GM12865 (cell line): ENCODE data around the gene TNFRSF1A.
"Not testable (repeated sequence)": the region's sequence is repeated elsewhere in the genome, so short reads cannot be mapped to it uniquely, and the experiment has no call there.

Experiments used
- DNase-seq: peaks from one replicate; pipeline ENCODE4 v3.0.0; 2010; ENCODE audit warnings: low read depth
- H3K4me3 ChIP-seq: 2 replicates; pipeline ENCODE4 v1.5.1; 2011; ENCODE audit warnings: mild to moderate bottlenecking, low read depth, low read length, control low read depth
- TF ChIP-seq, protein P1 (sequence below): IDR thresholded peaks from 2 replicates; pipeline ENCODE4 v1.5.1; 2011; ENCODE audit warnings: low read length, control low read depth, low read depth, inconsistent platforms; ENCODE audit not compliant: insufficient read depth; ENCODE audit errors: missing control alignments

TNFRSF1A gene

DNA sequence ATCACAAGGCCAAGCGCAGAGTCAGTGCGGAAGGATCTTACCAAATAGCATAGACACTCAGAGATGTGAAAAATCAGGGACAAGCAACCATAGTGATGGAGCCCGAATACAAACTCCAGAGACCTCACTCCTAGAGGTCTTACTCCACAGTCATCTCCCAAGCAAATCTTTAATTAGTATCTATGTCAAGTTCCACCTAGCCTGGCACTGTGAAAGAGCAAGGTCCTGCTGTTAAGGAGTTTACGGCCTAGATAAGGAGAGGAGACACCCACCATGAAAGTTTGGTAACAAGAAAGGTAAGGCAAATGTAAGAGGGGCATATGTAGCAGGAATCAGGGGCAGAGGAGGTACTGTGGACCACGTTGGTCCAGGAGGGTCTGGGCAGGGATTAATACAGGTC, 38.8 kb downstream of the TNFRSF1A start:
- no peak overlapping the region for H3K4me3 ChIP-seq
- DNase-seq: no peak
- TF ChIP-seq, protein P1, sequence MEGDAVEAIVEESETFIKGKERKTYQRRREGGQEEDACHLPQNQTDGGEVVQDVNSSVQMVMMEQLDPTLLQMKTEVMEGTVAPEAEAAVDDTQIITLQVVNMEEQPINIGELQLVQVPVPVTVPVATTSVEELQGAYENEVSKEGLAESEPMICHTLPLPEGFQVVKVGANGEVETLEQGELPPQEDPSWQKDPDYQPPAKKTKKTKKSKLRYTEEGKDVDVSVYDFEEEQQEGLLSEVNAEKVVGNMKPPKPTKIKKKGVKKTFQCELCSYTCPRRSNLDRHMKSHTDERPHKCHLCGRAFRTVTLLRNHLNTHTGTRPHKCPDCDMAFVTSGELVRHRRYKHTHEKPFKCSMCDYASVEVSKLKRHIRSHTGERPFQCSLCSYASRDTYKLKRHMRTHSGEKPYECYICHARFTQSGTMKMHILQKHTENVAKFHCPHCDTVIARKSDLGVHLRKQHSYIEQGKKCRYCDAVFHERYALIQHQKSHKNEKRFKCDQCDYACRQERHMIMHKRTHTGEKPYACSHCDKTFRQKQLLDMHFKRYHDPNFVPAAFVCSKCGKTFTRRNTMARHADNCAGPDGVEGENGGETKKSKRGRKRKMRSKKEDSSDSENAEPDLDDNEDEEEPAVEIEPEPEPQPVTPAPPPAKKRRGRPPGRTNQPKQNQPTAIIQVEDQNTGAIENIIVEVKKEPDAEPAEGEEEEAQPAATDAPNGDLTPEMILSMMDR: no peak

DNA sequence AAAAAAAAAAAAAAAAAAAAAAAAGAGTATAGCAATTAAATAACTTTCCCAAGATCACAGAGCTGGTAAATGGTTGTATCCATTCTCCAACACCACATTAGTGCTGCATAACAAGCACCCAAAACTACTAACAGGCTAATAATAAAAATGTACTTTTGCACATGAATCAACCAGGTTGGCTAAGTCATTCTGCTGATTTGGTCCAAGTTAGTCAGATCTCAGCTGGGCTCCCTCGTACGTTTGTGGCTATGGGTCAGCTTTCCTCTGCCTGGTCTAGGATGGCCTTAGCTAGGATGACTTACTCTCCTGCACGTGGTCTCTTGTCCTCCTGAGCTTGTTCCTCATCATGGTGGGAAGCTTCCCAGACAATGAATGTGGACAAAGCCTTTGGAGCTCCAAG, 39.3 kb downstream of the TNFRSF1A start:
- H3K4me3 ChIP-seq: no peak overlapping the region
- TF ChIP-seq, protein P1: no peak
- DNase-seq: no peak

DNA sequence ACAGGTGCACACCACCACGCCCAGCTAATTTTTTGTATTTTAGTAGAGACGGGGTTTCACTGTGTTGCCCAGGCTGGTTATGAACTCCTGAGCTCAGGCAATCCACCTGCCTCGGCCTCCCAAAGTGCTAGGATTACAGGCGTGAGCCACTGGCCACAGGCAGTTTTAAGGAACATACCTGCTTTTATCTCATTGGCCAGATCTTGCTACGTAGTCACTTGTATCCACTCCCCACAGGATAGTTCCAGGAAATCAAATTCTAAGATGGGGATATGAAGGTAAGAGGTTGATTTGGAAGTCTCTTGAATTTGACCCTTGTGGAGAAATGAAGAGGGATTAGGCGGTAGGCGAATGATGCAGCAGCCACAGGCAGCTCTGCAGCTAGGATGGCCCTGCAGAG, 40.2 kb downstream of the TNFRSF1A start:
- TF ChIP-seq, protein P1: no peak
- no peak for DNase-seq
- H3K4me3 ChIP-seq: no peak overlapping the region

DNA sequence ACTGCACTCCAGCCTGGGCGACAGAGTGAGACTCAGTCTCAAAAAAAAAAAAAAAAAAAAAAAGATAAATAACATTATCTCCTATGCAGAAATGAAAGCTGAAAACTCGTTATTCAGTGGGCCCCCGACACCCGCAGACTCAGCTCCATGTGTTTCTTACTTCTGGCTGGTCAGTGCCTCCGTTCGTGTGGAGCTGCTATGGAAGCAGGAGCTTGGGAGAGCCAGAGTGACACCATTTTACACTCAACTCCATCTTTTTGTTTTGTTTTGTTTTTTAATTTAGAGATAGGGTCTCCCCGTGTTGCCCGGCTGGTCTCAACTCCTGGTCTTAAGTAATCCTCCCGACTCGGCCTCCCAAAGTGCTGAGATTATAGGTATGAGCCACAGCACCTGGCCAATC, 44.7 kb downstream of the TNFRSF1A start:
- no peak overlapping the region for H3K4me3 ChIP-seq
- DNase-seq: no peak
- TF ChIP-seq, protein P1: no peak

DNA sequence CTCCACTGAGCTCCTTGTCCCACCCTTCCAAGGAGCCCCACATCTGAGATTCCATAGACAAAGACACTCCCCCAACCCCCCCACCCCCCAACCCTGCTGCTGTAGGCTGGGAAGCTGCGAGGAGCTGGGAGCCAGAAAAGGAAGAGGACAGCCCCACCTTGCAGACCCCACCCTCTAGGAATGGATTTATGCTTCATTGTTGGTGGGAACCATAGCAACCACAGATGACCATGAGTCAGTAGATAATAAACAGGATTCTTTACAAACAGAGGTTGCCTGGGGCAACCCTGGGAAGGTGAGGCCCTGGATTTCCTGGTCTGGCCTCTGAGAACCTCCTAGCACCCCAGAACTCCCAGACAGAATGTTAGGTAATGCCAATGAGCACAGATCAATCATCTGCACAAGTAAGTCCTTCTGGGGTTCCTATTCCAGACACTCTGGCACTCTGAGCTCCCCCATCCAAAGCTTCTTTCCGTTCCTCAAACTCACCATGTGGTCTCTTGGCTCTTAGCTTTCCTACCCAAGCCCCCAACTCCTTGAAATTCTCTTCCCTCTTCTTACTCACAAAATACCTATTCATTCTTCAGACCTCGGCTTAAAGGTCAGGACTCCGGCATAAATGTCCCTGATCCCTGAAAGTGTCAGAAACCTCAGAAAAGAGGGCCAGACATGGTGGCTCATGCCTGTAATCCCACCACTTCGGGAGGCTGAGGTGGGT, 46.6 kb downstream of the TNFRSF1A start:
- DNase-seq: no peak
- TF ChIP-seq, protein P1: no peak
- no peak overlapping the region for H3K4me3 ChIP-seq

DNA sequence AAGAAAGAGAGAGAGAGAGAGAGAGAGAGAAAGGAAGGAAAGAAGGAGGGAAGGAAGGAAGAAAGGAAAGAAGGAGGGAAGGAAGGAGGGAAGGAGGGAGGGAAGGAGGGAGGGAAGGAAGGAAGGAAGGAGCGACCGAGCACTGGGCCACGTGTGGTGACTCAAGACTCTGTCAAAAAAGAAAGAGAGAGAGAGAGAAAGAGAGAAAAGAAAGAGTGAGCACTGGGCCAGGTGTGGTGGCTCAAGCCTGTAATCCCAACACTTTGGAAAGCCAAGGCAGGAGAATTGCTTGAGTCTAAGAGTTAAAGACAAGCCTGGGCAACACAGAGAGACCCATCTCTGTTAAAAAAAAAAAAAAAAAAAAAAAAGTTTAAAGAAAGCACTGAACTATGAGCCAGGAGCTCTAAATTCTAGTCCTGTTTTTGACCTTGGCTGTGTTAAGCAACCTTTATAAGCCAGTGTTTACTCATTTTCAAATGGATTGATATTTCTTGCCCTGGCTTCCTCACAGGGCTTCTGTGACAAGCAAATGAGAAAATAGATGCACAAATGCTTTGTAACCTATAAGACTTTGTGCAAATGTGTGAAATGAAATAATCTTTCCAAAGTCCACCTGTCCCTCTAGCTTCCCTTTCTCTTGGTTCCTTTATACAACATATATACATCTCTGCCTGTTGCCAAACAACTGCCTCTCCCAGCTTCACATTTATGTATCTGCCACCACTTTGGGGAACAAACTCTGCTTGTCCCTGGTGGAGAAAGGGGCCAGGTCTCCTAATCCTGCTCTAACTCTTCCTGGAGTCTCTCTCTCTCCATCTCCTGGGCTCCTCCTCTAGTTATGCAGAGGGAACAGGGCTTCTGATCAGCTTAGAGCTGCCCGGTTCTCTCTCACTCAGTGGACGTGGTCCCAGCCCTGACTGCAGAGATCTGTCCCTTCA, 47.5 kb downstream of the TNFRSF1A start:
- DNase-seq: no peak
- no peak overlapping the region for H3K4me3 ChIP-seq
- TF ChIP-seq, protein P1: no peak

DNA sequence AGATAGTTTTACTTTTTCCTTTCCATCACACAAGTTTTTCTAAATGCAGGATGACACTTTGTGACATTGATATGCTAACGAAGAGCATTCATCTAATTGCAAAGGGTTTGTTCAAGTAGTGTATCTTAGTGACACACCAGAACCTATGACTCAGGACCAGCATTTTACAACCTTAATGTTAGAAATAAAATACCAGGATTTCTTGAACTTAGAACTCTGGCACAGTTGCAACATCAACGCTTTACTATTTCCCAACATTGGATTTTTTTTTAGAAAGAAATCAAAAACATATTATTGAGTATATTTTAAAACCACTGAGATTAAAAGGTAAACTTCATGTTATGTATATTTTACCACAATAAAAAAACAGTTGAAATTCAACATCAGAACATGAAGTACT, 49.3 kb downstream of the TNFRSF1A start:
- no peak for DNase-seq
- TF ChIP-seq, protein P1: no peak
- no peak overlapping the region for H3K4me3 ChIP-seq

DNA sequence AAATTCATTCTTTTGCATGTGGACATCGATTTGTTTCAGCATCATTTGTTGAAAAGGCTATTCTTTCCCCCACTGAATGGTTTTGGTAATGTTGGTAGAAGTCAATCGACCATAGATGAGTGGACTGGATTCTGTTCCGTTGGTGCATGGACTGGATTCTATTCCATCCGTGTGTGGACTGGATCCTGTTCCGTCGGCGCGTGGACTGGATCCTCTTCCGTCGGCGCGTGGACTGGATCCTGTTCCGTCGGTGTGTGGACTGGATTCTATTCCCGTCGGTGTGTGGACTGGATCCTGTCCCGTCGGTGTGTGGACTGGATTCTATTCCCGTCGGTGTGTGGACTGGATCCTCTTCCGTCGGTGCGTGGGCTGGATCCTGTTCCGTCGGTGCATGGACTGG, 52.0 kb downstream of the TNFRSF1A start:
- DNase-seq, H3K4me3 ChIP-seq: not testable (repeated sequence)

DNA sequence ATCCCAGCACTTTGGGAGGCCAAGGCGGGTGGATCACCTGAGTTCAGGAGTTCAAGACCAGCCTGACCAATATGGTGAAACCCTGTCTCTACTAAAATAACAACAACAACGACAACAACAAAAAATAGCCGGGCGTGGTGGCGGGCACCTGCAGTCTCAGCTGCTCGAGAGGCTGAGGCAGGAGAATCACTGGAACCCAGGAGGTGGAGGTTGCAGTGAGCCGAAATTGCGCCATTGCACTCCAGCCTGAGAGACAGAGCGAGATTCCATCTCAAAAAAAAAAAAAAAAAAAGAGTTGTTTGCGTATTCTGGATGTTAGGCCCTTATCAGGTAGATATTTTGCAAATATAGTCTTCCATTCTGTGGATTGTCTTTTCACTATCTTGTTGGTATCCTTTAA, 52.8 kb downstream of the TNFRSF1A start:
- DNase-seq: not testable (repeated sequence)

More for the DNA sequence above, 52.8 kb downstream of the TNFRSF1A start:
- H3K4me3 ChIP-seq: not testable (repeated sequence)
